Adrenal gland (tissue), 5 donors: Measurements from ENCODE around the gene KIF26B.

ENCODE experiments used
- CTCF ChIP-seq, 6 experiments: fragments of 450-650 bp in 4 of 6; fragments of 200-600 bp in 2 of 6; sonication (generic) in 1 of 6; IDR thresholded peaks; 1 replicate in 5 of 6; 2 replicates in 1 of 6; pipeline versions ENCODE4 v1.5.1 to v1.8.0; 2016 to 2021; ENCODE audit warnings: antibody characterized with exemption in 6 of 6, mild to moderate bottlenecking in 2 of 6, moderate library complexity in 1 of 6
- POLR2A ChIP-seq, 2 donors: fragments of 450-650 bp; IDR thresholded peaks; one replicate each; pipeline ENCODE4 v1.6.1; 2017; ENCODE audit warnings: antibody characterized with exemption in 2 of 2, mild to moderate bottlenecking in 2 of 2, moderate library complexity in 1 of 2
- donor health status: DM: no; HTN: no; CAD: no.

- TF ChIP-seq POLR2A (IDR thresholded peaks at IDR 0.05) (no peak), CTCF (IDR thresholded peaks at IDR 0.05) (no peak)
These were observed 529.4 kb downstream of the KIF26B start for GRCh38 chr1:245684166-245684565.
